Measurements from ENCODE around the gene USP48. TPM values are rescaled to one million over a fixed set of nuclear protein-coding genes. Genes with fewer than 3 reads are reported as not detected.

Gene USP48
- total RNA-seq, 1 experiment from 2014 or later, result 84.8 TPM

- Histone ChIP-seq H3K14ac (ENCODE audit: insufficient read depth, low read length) (no peak overlapping the region), H4K20me1 (ENCODE audit: control insufficient read depth, insufficient read depth, insufficient read length) (no peaks in the 10 kb centered on the region), H2BK5ac (ENCODE audit: insufficient read length, low read length) (no peak overlapping the region), H3K79me1 (ENCODE audit: insufficient read depth, low read depth, low read length, poor library complexity, severe bottlenecking) (no peaks in the 10 kb centered on the region), H2AK5ac (ENCODE audit: insufficient read length, low read length) (no peak overlapping the region), H2BK15ac (ENCODE audit: low read depth, low read length) (no peak overlapping the region), H3T11ph (ENCODE audit: low read length) (no peak overlapping the region), H2AFZ (ENCODE audit: low read length) (no peak overlapping the region), H3K23me2 (ENCODE audit: insufficient read length, low read depth, low read length, poor library complexity, severe bottlenecking) (peaks cover 13% of the 10 kb centered on the region), H3K4me2 (ENCODE audit: insufficient read depth, insufficient read length, low read length) (no peak overlapping the region), H3K9ac (ENCODE audit: extremely low read depth, insufficient read length, low read length) (no peak overlapping the region), H3K4ac (ENCODE audit: low read depth, low read length) (no peak overlapping the region), H3K79me2 (ENCODE audit: insufficient read depth, low read length) (no peaks in the 10 kb centered on the region), H3K9me3 (ENCODE audit: control insufficient read depth, low read depth, low read length) (no peaks in the 10 kb centered on the region), H3K18ac (ENCODE audit: insufficient read length, low read depth, low read length) (no peak overlapping the region), H2BK12ac (ENCODE audit: insufficient read length, low read depth, low read length) (no peak overlapping the region), H4K91ac (ENCODE audit: insufficient read length, low read depth, low read length) (no peak overlapping the region), H3K4me1 (ENCODE audit: insufficient read depth, low read length) (no peaks in the 10 kb centered on the region; the same call in 1 of the 2 replicates), H3K23ac (ENCODE audit: insufficient read length, low read depth, low read length) (no peak overlapping the region), H2BK120ac (ENCODE audit: low read depth, low read length, poor library complexity, severe bottlenecking) (no peak overlapping the region), H4K8ac (replicated peaks; ENCODE audit: insufficient read length, low read depth, low read length) (no peak overlapping the region), H2BK20ac (ENCODE audit: low read depth, low read length, poor library complexity, severe bottlenecking) (no peak overlapping the region), H3K27ac (ENCODE audit: insufficient read length, low read depth, low read length) (no peak overlapping the region), H3K27me3 (ENCODE audit: insufficient read depth, low read length) (no peaks in the 10 kb centered on the region; the same call in 1 of the 2 replicates), H4K5ac (ENCODE audit: insufficient read length, low read depth, low read length) (no peak overlapping the region), H3K56ac (ENCODE audit: insufficient read length, low read depth, low read length) (no peak overlapping the region)
- no peaks in the 10 kb centered on the region for H3K9me3 Mint-ChIP-seq
- H3K27ac Mint-ChIP-seq, result no peak overlapping the region
- no CpG with 5 or more reads among the region's 10 CpGs for WGBS (ENCODE audit: extremely low coverage, insufficient read length, low lambda C conversion rate)
- H3K27me3 Mint-ChIP-seq (ENCODE audit: low read depth), result peaks cover 41% of the 10 kb centered on the region
- TF ChIP-seq CTCF (conservative IDR thresholded peaks at IDR 0.05), result no peak
- peaks cover 12 to 30% of the 10 kb centered on the region in 2 experiments for H3K4me1 Mint-ChIP-seq
- no peaks in the 10 kb centered on the region; a peak in 1 of 7 replicates for H3K36me3 Mint-ChIP-seq (ENCODE audit: insufficient read depth in 1 of 3, low read depth in 3 of 3)
- no peak for DNase-seq
- no peak overlapping the region for H3K4me3 Mint-ChIP-seq
Measured at GRCh38 chr1:21664806-21665588, 118.0 kb downstream of the USP48 start.
